Germinal center (tissue), 1 donor: ENCODE measurements around the gene CUL4A.

Experiments
- DNase-seq: peaks from one replicate; pipeline ENCODE4 v3.0.0; 2012; ENCODE audit warnings: mixed read lengths, low spot score

Gene CUL4A

GRCh38 chr13:113208421-113209335, 735 bp upstream of the CUL4A start, which contains the start of gene PCID2:
Gene PCID2 (minus strand): TSS chr13:113208669. CDS start chr13:113208634, 35 bp downstream.
- peak; percentile 91 for DNase-seq

DNA sequence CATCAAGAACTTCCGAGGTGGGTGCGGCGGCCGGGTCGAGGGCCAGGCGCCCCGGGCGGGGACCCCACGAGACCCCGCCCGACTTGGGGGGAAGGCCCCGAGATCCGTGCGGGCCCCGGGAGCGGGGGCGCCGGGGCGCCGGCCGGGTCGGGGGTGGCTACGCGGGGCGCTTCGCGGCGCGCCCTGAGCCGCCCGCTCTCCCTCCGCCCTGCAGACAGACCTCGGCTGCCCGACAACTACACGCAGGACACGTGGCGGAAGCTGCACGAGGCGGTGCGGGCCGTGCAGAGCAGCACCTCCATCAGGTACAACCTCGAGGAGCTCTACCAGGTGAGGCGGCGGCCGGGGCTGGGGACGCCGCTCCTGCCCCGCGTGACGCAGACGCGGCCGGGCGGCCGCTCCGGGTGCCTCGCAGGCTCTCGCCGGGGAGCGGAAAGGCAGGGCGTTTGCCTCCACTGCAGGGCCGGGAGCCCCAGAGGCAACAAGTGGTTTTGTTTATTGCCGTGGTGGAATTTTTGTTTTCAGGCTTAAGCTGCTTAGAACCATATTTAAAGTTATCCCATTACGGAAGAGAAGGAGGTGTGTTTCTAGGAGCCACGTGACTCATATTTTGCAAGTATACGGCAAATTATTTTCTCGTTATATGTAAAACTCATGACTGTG, 477 bp downstream of the CUL4A start:
- DNase-seq: peak; percentile 69

- DNase-seq: no peak
Observed at GRCh38 chr13:113210833-113211232, 1.4 kb downstream of the CUL4A start.

DNA sequence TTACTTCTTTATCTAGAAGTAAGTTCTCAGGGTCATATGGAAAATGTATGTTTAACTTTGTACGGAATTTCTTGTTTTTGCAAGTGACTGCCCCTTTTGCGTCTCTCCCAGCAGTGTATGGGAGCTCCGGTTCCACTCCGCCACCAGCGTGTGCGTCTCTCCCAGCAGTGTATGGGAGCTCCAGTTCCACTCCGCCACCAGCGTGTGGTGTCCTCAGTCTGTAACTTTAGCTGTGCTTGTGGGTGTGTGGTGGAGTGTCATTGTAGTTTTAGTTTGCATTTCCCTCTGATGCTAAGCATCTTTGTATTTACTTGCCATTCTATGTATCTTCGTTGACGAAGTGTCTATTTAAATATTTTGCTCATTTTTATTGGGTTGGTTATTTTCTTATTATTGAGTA, 2.4 kb downstream of the CUL4A start:
- no peak for DNase-seq

GRCh38 chr13:113216254-113217048, 7.0 kb downstream of the CUL4A start:
- no peak for DNase-seq

DNA sequence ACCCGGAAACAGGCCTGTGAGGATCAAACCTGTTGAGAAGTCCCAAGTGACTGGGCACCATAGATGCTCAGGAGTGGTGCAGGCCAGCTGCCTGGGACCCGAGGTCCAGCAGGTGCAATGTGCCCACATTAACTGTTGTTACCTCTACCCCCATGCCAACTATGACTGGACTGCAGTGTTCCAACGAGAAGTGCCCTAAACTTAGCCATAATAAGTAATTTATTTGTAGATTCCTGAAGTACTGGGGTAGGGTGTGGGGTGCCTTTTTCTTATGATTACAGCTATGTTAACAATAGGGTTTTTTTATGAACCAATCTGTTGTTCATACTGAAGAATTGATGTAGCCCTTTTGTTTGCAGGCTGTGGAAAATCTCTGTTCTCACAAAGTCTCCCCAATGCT, 9.2 kb downstream of the CUL4A start:
- DNase-seq: no peak

GRCh38 chr13:113219256-113219940, 10.0 kb downstream of the CUL4A start:
- no peak for DNase-seq

DNA sequence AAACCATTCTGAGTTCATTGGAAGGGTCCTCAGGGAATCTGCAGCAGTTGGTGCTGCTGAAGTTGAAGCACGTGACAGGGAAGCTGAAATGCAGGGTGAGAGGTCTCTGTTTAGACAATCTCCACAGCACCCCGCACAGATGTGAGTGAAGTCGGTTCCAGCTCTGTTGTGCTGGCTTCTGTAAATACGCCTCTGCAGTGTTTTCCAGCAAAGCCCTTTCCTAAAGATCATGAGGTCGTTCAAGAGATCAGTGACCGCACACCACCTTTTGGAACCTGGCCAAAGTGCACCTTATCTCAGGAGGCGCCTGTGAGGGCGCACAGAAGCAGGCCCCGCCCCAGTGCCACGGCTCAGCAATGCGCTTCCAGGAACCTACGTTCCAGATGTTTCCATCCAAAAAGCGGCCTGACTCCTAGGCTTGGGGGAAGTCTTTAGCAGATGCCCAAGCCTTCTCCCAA, 10.8 kb downstream of the CUL4A start:
- DNase-seq: no peak

GRCh38 chr13:113220877-113221276, 11.5 kb downstream of the CUL4A start:
- DNase-seq: no peak

DNA sequence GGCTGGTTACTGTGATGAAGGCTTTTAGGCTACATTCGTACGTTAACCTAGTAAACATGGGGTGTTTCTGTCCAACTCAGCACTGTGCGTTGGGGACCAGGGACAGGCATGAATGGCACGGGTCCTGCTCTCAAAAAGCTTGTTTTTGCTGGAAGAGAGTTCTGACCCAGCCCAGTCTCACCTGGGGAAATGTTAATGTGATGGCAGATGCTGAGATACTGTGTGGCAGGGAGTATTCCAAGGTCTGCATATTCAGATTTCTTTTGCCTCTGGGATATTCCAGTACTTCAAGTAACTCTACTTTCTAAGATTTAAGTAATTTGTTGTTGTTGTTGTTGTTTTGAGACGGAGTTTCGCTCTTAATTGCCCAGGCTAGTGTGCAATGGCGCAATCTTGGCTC, 13.7 kb downstream of the CUL4A start:
- DNase-seq: no peak

DNA sequence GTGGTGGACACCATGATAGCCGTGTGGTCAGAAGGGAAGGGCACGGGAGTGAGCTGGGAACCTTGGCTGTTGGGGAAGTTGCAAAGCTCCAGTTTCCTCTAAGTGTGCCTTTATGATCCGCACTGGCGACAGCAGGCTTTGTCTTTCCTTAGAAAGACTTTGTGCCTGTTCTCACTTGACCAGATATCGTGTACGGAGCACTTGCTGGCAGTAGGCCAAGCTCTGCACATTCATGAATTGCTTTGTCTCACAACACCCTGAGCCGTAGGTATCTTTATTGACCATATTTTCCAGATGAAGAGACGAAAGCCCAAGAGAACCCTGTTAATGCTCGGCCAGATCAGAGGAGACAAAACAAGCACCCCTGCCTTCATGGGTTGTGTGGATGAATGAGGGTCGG, 15.1 kb downstream of the CUL4A start:
- DNase-seq: no peak

DNA sequence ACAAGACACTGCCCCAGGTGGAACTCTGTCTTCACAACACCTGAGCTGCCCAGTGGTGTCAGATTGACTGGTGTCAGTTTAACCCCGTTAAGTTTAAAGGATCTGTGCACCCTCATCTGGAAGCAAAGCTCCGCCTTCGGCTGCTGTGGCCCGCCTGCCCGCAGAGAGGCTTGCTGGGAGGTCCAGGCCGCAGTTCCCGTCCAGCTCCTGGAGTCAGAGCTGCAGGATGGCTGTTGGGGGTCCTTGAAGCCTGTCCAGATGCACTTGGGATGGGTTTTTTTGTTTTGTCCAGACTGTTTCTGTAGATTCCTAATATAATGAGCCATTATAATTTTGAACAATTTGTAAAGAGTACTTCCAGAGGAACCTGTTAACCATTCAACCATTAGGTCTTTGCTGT, 16.1 kb downstream of the CUL4A start:
- DNase-seq: no peak

GRCh38 chr13:113226873-113227450, 17.5 kb downstream of the CUL4A start:
- DNase-seq: no peak

DNA sequence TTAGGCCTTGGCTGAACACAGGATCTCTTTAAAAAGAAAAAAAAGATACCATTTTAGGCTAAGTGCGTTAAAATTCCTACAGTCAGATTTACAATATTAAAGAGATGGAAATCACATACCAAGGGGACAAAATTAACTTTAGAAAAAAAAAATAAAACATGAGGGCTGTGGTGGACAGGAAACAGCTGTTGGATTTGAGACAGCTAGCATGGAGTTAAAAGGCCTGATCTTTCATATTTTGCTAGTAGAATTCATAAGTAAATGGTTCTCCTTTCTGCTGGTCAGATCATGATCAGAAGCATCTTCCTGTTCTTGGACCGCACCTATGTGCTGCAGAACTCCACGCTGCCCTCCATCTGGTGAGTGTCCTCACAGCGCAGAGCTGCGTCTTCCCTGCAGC, 19.7 kb downstream of the CUL4A start:
- no peak for DNase-seq

DNA sequence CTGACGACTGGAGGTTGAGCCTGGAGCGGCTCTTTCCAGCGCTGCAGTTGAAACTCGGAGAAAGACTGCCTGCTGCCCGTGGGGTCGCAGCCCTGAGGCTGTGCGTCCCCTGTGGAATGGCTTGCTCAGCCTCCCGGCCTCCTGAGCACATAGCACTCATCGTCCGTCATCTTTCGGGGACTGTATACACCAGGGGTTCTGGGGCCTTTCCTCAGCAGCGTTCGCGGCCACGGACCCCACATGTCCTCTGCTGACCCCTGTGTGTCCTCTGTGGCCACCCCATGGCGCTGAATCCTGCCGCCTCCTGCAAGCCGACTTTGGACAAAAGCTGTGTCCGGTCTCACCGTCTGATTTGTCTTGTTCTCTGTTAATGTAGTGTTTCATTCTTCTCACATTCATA, 20.4 kb downstream of the CUL4A start:
- DNase-seq: no peak

- DNase-seq: no peak
Observed at GRCh38 chr13:113231306-113232207, 22.1 kb downstream of the CUL4A start.

DNA sequence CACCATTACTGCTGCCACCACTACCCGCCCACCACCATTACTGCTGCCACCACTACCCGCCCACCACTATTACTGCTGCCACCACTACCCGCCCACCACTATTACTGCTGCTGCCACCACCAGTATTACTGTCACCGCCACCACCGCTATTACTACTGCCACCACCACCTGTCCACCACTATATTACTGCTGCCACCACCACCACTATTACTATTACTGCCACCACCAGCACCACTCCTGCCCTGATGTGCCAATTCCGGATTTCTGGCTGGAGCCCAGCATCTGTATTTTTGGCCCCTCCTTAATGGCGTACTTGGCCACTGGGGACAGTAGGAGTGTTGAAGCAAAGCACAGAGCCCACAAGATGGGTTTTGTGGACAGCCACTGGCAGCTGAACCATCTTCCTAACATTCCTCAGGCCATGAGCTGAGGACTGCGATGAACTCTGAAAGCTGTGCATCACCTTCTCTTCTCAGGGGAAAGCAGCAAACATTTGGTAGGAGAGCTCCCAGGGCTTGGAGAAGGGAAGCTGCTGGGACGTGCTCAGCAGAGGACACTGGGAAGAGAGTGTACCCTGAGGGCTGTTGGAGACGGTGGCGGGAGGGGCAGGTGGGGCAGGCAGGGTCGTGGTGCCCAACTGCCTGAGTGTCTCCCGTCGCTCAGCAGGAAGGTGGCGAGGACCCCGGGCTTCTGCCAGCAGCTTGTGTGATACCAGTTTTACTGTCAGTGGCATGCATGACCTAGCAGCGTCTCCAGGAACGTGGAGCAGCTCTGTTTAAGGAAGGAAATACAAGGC, 23.0 kb downstream of the CUL4A start:
- DNase-seq: no peak

- DNase-seq: no peak
Observed at GRCh38 chr13:113233101-113233500, 23.7 kb downstream of the CUL4A start.

DNA sequence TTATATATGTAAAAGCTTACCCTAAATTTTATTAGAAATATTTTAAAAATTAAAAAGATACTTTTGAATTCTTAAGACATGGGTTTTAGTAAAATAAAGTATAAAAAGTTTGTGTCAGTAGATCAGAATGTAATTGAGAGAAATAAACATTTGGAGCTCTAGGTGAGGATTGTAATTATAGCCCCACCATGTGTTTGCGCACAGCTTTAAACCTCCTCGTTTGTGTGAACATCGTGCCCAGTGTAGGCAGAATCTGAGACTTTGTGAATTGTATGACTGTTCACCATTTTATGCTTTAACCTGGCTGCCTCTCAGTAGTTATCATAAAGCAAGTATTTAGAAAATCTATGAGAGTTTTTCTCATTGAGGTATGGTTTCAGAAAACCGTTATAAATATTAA, 29.1 kb downstream of the CUL4A start:
- DNase-seq: no peak

DNA sequence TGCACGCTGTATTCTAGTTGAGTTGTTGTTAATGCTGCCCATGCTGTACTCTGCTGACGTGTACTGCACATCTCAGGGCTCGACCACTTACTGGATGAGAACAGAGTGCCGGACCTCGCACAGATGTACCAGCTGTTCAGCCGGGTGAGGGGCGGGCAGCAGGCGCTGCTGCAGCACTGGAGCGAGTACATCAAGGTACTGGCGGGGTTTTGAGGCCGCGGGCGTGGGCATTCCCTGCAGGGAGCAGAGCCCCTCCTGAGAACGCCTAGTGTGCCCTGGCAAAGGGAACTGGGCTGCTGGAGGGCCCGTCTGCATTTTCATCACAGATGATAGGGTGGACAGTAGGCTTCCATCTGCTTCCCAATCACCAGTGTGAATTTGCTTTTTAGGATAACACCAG, 29.9 kb downstream of the CUL4A start:
- DNase-seq: no peak
